SU-DHL-6 (cell line): ENCODE measurements around the gene BAHCC1.
"Not testable (repeated sequence)": the region's sequence is repeated elsewhere in the genome, so short reads cannot be mapped to it uniquely, and the experiment has no call there.

Experiments
- H2AFZ ChIP-seq: fragments of 200-600 bp; sonication (generic); 2 replicates; pipeline ENCODE4 v1.6.1; 2014; ENCODE audit warnings: low read depth, mild to moderate bottlenecking, moderate library complexity, mixed read lengths, antibody characterized with exemption, low read length; ENCODE audit not compliant: severe bottlenecking
- H3F3A ChIP-seq: fragments of 200-600 bp; shearing (Covaris generic); 2 replicates; pipeline ENCODE4 v1.6.0; 2016; ENCODE audit warnings: antibody characterized with exemption, mild to moderate bottlenecking; ENCODE audit not compliant: insufficient read depth
- H3K27ac ChIP-seq: fragments of 200-600 bp; sonication (generic); 2 replicates; pipeline ENCODE4 v1.5.1; 2016; ENCODE audit warnings: low read depth, mild to moderate bottlenecking, low read length, moderate library complexity, mixed read lengths
- H3K27me3 ChIP-seq: fragments of 200-600 bp; sonication (generic), shearing (Covaris generic); 2 replicates; pipeline ENCODE4 v1.6.0; 2014; ENCODE audit warnings: mild to moderate bottlenecking, low read length
- H3K36me3 ChIP-seq: fragments of 200-600 bp; sonication (generic); 2 replicates; pipeline ENCODE4 v1.6.1; 2014; ENCODE audit warnings: mild to moderate bottlenecking, low read length, mixed read lengths
- H3K4me2 ChIP-seq: fragments of 300-600, 200-600 bp; shearing (Covaris generic), sonication (generic); 2 replicates; pipeline ENCODE4 v1.6.0; 2014; ENCODE audit warnings: low read length, low read depth, mild to moderate bottlenecking; ENCODE audit not compliant: poor library complexity, severe bottlenecking
- H3K4me3 ChIP-seq: fragments of 200-600 bp; sonication (generic); 2 replicates; pipeline ENCODE4 v1.5.1; 2014; ENCODE audit warnings: antibody characterized with exemption, low read length, mild to moderate bottlenecking, mixed read lengths; ENCODE audit not compliant: insufficient read depth, poor library complexity, severe bottlenecking
- H3K79me2 ChIP-seq: fragments of 200-600 bp; sonication (generic); 2 replicates; pipeline ENCODE4 v1.6.1; 2014; ENCODE audit warnings: mild to moderate bottlenecking, low read length, moderate library complexity; ENCODE audit not compliant: insufficient read depth
- H3K9ac ChIP-seq: fragments of 200-600 bp; sonication (generic); 2 replicates; pipeline ENCODE4 v1.7.0; 2014; ENCODE audit warnings: mild to moderate bottlenecking, low read length
- H3K9me2 ChIP-seq: fragments of 200-600 bp; sonication (generic); replicated peaks from 2 replicates; pipeline ENCODE4 v1.6.1; 2014; ENCODE audit warnings: low read length; ENCODE audit not compliant: insufficient read depth
- H3K9me3 ChIP-seq: fragments of 200-600 bp; sonication (generic); 2 replicates; pipeline ENCODE4 v1.6.1; 2014; ENCODE audit warnings: low read length, mixed read lengths; ENCODE audit not compliant: insufficient read depth
- H4K20me1 ChIP-seq: fragments of 200-600 bp; sonication (generic); 2 replicates; pipeline ENCODE4 v1.6.1; 2014; ENCODE audit warnings: low read depth, mild to moderate bottlenecking, antibody characterized with exemption, low read length, moderate library complexity, mixed read lengths
- CTCF ChIP-seq: fragments of 200-600 bp; sonication (generic); IDR thresholded peaks from one replicate; pipeline ENCODE4 v1.5.1; 2017; ENCODE audit warnings: antibody characterized with exemption, mild to moderate bottlenecking, low read length, moderate library complexity; ENCODE audit not compliant: insufficient read depth, poor library complexity, severe bottlenecking
- EZH2phosphoT487 ChIP-seq: fragments of 200-600 bp; sonication (generic), shearing (Covaris generic); conservative IDR thresholded peaks from 2 replicates; pipeline ENCODE4 v1.6.1; 2018; ENCODE audit warnings: mild to moderate bottlenecking, antibody characterized with exemption, low read length, moderate library complexity, mixed read lengths

The BAHCC1 gene

GRCh38 chr17:81350320-81350890, 44.9 kb upstream of the BAHCC1 start:
- no peaks in the 10 kb centered on the region for H3K79me2 ChIP-seq
- no peaks in the 10 kb centered on the region for H3K36me3 ChIP-seq
- H3K27me3 ChIP-seq: no peaks in the 10 kb centered on the region
- H3K9me2 ChIP-seq: no peaks in the 10 kb centered on the region
- no peaks in the 10 kb centered on the region for H3K9me3 ChIP-seq
- no peak overlapping the region for H3K27ac ChIP-seq
- no peak overlapping the region for H3K4me3 ChIP-seq
- no peak overlapping the region for H3K4me2 ChIP-seq
- TF ChIP-seq CTCF: no peak
- no peak for TF ChIP-seq EZH2phosphoT487
- H3K9ac ChIP-seq: no peak overlapping the region
- H2AFZ ChIP-seq: no peak overlapping the region
- no peaks in the 10 kb centered on the region for H4K20me1 ChIP-seq
- no peaks in the 10 kb centered on the region for H3F3A ChIP-seq

- H3K27ac ChIP-seq, H3K4me3 ChIP-seq, H3F3A ChIP-seq, H4K20me1 ChIP-seq, H3K4me2 ChIP-seq, H3K79me2 ChIP-seq, H3K27me3 ChIP-seq, H2AFZ ChIP-seq, H3K9ac ChIP-seq, H3K36me3 ChIP-seq, H3K9me3 ChIP-seq, H3K9me2 ChIP-seq: not testable (repeated sequence)
Measured at GRCh38 chr17:81351329-81352052, 43.8 kb upstream of the BAHCC1 start.

- not testable (repeated sequence) for H3K4me2 ChIP-seq, H3K9ac ChIP-seq, H3K36me3 ChIP-seq, H3K79me2 ChIP-seq, H3K27ac ChIP-seq, H3K9me3 ChIP-seq, H3K27me3 ChIP-seq, H3F3A ChIP-seq, H4K20me1 ChIP-seq, H2AFZ ChIP-seq, H3K4me3 ChIP-seq, H3K9me2 ChIP-seq
Measured at GRCh38 chr17:81352056-81352455, 43.2 kb upstream of the BAHCC1 start.

- H3K4me3 ChIP-seq: no peak overlapping the region
- no peak overlapping the region for H3K4me2 ChIP-seq
- H2AFZ ChIP-seq: no peak overlapping the region
- no peak overlapping the region for H3K9ac ChIP-seq
- no peaks in the 10 kb centered on the region for H3K9me2 ChIP-seq
- H3K36me3 ChIP-seq: no peaks in the 10 kb centered on the region
- TF ChIP-seq EZH2phosphoT487 (no peak), CTCF (no peak)
- no peak overlapping the region for H3K27ac ChIP-seq
- no peaks in the 10 kb centered on the region for H3K79me2 ChIP-seq
- no peaks in the 10 kb centered on the region for H4K20me1 ChIP-seq
- no peaks in the 10 kb centered on the region for H3K9me3 ChIP-seq
- no peaks in the 10 kb centered on the region for H3K27me3 ChIP-seq
- no peaks in the 10 kb centered on the region for H3F3A ChIP-seq
Measured at GRCh38 chr17:81354252-81354953, 40.9 kb upstream of the BAHCC1 start.
